Measurements from ENCODE around the gene RAB40C.

DNA sequence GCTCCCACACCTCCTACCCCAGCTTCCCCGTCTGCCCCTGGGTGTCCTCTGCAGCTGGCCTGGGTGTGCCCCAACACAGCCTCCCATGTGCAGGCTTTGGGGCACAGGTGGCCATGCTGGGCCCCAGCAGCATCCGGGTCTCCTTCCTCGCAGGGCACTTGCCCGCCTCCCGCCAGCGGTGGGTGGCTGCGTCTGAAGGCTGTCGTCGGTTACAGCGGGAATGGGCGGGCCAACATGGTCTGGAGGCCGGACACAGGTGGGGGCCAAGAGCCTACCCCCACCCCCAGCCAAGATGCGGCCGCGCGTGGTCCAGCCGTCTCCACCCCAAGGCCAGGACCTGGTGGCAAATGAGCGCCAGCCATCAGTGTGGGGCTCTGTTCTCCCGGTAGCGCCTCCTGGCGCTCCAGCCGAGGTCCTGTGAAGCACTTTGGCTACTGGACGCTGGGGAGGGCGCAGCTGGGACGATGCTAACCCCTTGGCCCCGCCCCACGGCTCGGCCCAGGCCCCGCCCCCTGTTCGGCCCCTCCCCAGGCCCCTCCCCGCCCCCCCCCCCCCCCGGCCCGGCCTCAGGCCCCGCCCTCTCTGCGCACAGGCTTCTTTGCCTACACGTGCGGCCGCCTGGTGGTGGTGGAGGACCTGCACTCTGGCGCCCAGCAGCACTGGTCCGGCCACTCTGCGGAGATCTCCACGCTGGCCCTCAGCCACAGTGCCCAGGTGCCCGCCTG lies 70.8 kb downstream of the RAB40C start:
- TF ChIP-seq, protein P1, sequence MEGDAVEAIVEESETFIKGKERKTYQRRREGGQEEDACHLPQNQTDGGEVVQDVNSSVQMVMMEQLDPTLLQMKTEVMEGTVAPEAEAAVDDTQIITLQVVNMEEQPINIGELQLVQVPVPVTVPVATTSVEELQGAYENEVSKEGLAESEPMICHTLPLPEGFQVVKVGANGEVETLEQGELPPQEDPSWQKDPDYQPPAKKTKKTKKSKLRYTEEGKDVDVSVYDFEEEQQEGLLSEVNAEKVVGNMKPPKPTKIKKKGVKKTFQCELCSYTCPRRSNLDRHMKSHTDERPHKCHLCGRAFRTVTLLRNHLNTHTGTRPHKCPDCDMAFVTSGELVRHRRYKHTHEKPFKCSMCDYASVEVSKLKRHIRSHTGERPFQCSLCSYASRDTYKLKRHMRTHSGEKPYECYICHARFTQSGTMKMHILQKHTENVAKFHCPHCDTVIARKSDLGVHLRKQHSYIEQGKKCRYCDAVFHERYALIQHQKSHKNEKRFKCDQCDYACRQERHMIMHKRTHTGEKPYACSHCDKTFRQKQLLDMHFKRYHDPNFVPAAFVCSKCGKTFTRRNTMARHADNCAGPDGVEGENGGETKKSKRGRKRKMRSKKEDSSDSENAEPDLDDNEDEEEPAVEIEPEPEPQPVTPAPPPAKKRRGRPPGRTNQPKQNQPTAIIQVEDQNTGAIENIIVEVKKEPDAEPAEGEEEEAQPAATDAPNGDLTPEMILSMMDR (IDR thresholded peaks at IDR 0.05): peak; percentile 47 to 74 (median 63)
- no peak for TF ChIP-seq POLR2A (IDR thresholded peaks at IDR 0.05)

Data from sigmoid colon (tissue), 3 donors.